IMR-90 (cell line): ENCODE results near the gene DLX6. TPM values are rescaled to one million over a fixed set of nuclear protein-coding genes. Genes with fewer than 3 reads are reported as not detected.

Experiments
- ATAC-seq: fragments of 200-7000 bp; cut with Tn5 transposase; 2 replicates; pipeline ENCODE4 v1.9.1; 2020; ENCODE audit warnings: low read depth, mild to moderate bottlenecking, moderate library complexity
- BruUV-seq: library from RNA; stranded (reverse); fragments of 400-500 nt; replicated peaks from 2 replicates; lab custom pipeline; 2021; lab: Mats Ljungman, UMichigan
- CTCF ChIA-PET: fragments of 300-600 bp; formaldehyde crosslinking; extraction: SDS; loops from one replicate; lab custom pipeline; 2021; ENCODE audit warnings: antibody characterized with exemption; lab: Yijun Ruan, JAX
- POLR2A ChIA-PET: fragments of 300-600 bp; sonication (Branson Sonifier 250); formaldehyde crosslinking; loops from one replicate; lab custom pipeline; 2022; ENCODE audit warnings: antibody characterized with exemption; ENCODE audit not compliant: unreplicated experiment; lab: Charles Lee
- DNase-seq: peaks from one replicate; pipeline ENCODE4 v3.0.0; 2013
- H2AFZ ChIP-seq: replicated peaks from 2 replicates; pipeline ENCODE3; 2013; ENCODE audit warnings: low read length, mild to moderate bottlenecking; ENCODE audit not compliant: poor library complexity
- H2AK5ac ChIP-seq: 2 replicates; pipeline ENCODE4 v1.6.1; 2013; ENCODE audit warnings: low read depth, low read length, inconsistent platforms
- H2AK9ac ChIP-seq: replicated peaks from 2 replicates; pipeline ENCODE3; 2013; ENCODE audit warnings: mild to moderate bottlenecking, low read depth, low read length, moderate library complexity; ENCODE audit not compliant: poor library complexity
- H2BK120ac ChIP-seq: 2 replicates; pipeline ENCODE4 v1.6.1; 2013; ENCODE audit warnings: low read depth, low read length, inconsistent platforms
- H2BK15ac ChIP-seq: 3 replicates; pipeline ENCODE4 v1.6.1; 2013; ENCODE audit warnings: low read depth, low read length, inconsistent platforms
- H2BK20ac ChIP-seq: 2 replicates; pipeline ENCODE4 v1.6.1; 2013; ENCODE audit warnings: low read depth, mild to moderate bottlenecking, inconsistent platforms, low read length, moderate library complexity
- H2BK5ac ChIP-seq: 2 replicates; pipeline ENCODE4 v1.6.1; 2013; ENCODE audit warnings: mild to moderate bottlenecking, low read depth, low read length, inconsistent platforms; ENCODE audit not compliant: poor library complexity, severe bottlenecking
- H3K14ac ChIP-seq: replicated peaks from 2 replicates; pipeline ENCODE4 v1.6.1; 2013; ENCODE audit warnings: low read depth, low read length, inconsistent platforms
- H3K18ac ChIP-seq: 2 replicates; pipeline ENCODE4 v1.6.1; 2013; ENCODE audit warnings: low read depth, low read length, control low read depth
- H3K23ac ChIP-seq: 2 replicates; pipeline ENCODE4 v1.6.1; 2013; ENCODE audit warnings: low read depth, low read length, inconsistent platforms
- H3K27ac ChIP-seq: 2 replicates; pipeline ENCODE4 v1.5.1; 2013; ENCODE audit warnings: mild to moderate bottlenecking, control low read depth, low read length; ENCODE audit not compliant: insufficient read depth
- H3K27me3 ChIP-seq: 2 replicates; pipeline ENCODE4 v1.6.1; 2013; ENCODE audit warnings: low read length; ENCODE audit not compliant: control insufficient read depth, insufficient read depth
- H3K36me3 ChIP-seq: 2 replicates; pipeline ENCODE4 v1.6.1; 2013; ENCODE audit warnings: low read length, mixed read lengths; ENCODE audit not compliant: control insufficient read depth, insufficient read depth
- H3K4ac ChIP-seq: 2 replicates; pipeline ENCODE4 v1.6.1; 2013; ENCODE audit warnings: low read depth, low read length, inconsistent platforms
- H3K4me1 ChIP-seq: 2 replicates; pipeline ENCODE4 v1.6.1; 2013; ENCODE audit warnings: low read length, mixed read lengths; ENCODE audit not compliant: control insufficient read depth, insufficient read depth
- H3K4me2 ChIP-seq: 2 replicates; pipeline ENCODE4 v1.6.1; 2013; ENCODE audit warnings: low read depth, mild to moderate bottlenecking, control low read depth, low read length, moderate library complexity
- H3K4me3 ChIP-seq: 2 replicates; pipeline ENCODE4 v1.5.1; 2013; ENCODE audit warnings: low read depth, mild to moderate bottlenecking, control low read depth, low read length, moderate library complexity; ENCODE audit not compliant: insufficient read depth
- H3K56ac ChIP-seq: 2 replicates; pipeline ENCODE4 v1.6.1; 2013; ENCODE audit warnings: low read length, inconsistent platforms; ENCODE audit not compliant: insufficient read depth; ENCODE audit errors: extremely low read depth
- H3K79me1 ChIP-seq, 2 experiments: 2 replicates each; pipeline ENCODE4 v1.6.1; 2013; ENCODE audit warnings: low read length in 2 of 2, inconsistent platforms in 1 of 2, low read depth in 1 of 2
- H3K9ac ChIP-seq: 2 replicates; pipeline ENCODE4 v1.6.1; 2013; ENCODE audit warnings: low read depth, low read length, control low read depth
- H3K9me1 ChIP-seq: 2 replicates; pipeline ENCODE4 v1.6.1; 2013; ENCODE audit warnings: low read length, inconsistent platforms; ENCODE audit not compliant: insufficient read depth
- H3K9me3 ChIP-seq: 2 replicates; pipeline ENCODE4 v1.6.1; 2013; ENCODE audit warnings: low read length; ENCODE audit not compliant: control insufficient read depth, insufficient read depth
- H4K20me1 ChIP-seq: 2 replicates; pipeline ENCODE4 v1.6.1; 2013; ENCODE audit warnings: low read length, inconsistent platforms; ENCODE audit not compliant: insufficient read depth
- H4K5ac ChIP-seq: 2 replicates; pipeline ENCODE4 v1.6.1; 2013; ENCODE audit warnings: mild to moderate bottlenecking, low read depth, low read length, control low read depth
- H4K8ac ChIP-seq, 2 experiments: 2 replicates each; pipeline ENCODE4 v1.6.1; 2013; ENCODE audit warnings: low read depth in 2 of 2, low read length in 2 of 2, control low read depth in 1 of 2, inconsistent platforms in 1 of 2
- H4K91ac ChIP-seq: 2 replicates; pipeline ENCODE4 v1.6.1; 2013; ENCODE audit warnings: low read depth, low read length, inconsistent platforms; ENCODE audit not compliant: insufficient read depth
- BHLHE40 ChIP-seq: fragments of 150-350 bp; IDR thresholded peaks from 2 replicates; pipeline ENCODE4 v1.6.1; 2016; ENCODE audit warnings: mild to moderate bottlenecking, low read depth, low read length
- CEBPB ChIP-seq: IDR thresholded peaks from 2 replicates; pipeline ENCODE4 v1.6.1; 2012; ENCODE audit warnings: low read depth, low read length, improper control_type of control experiment
- CHD1 ChIP-seq: IDR thresholded peaks from 2 replicates; pipeline ENCODE4 v1.6.1; 2012; ENCODE audit warnings: low read depth, low read length, improper control_type of control experiment
- CTCF ChIP-seq: conservative IDR thresholded peaks from 2 replicates; pipeline ENCODE4 v1.5.1; 2012; ENCODE audit warnings: mild to moderate bottlenecking, low read depth, low read length, improper control_type of control experiment
- FOS ChIP-seq: fragments of 150-350 bp; IDR thresholded peaks from 2 replicates; pipeline ENCODE4 v1.6.1; 2016; ENCODE audit warnings: low read depth, low read length
- MAFK ChIP-seq: IDR thresholded peaks from 2 replicates; pipeline ENCODE4 v1.6.1; 2012; ENCODE audit warnings: low read depth, low read length, improper control_type of control experiment
- MXI1 ChIP-seq: IDR thresholded peaks from 2 replicates; pipeline ENCODE4 v1.6.1; 2012; ENCODE audit warnings: low read depth, mild to moderate bottlenecking, low read length, moderate library complexity, borderline replicate concordance
- POLR2A ChIP-seq: IDR thresholded peaks from 2 replicates; pipeline ENCODE4 v1.6.1; 2012; ENCODE audit warnings: mild to moderate bottlenecking, low read depth, low read length
- RAD21 ChIP-seq: IDR thresholded peaks from 2 replicates; pipeline ENCODE4 v1.6.1; 2012; ENCODE audit warnings: low read length, improper control_type of control experiment
- SMC3 ChIP-seq: fragments of 150-350 bp; IDR thresholded peaks from 2 replicates; pipeline ENCODE4 v1.6.1; 2016; ENCODE audit warnings: low read depth, mild to moderate bottlenecking, antibody characterized with exemption, low read length, moderate library complexity
- USF2 ChIP-seq: fragments of 150-350 bp; IDR thresholded peaks from 2 replicates; pipeline ENCODE4 v1.6.1; 2017; ENCODE audit warnings: mild to moderate bottlenecking, antibody characterized with exemption, low read length, low read depth
- WGBS, 2 experiments: methylation state at CpG; one replicate each; pipeline versions ENCODE4 v1.1.5 to v1.1.7; 2013; ENCODE audit warnings: missing lambda C conversion rate in 2 of 2; ENCODE audit not compliant: insufficient read length in 1 of 2; ENCODE audit errors: extremely low coverage in 2 of 2; 5-methylcytosine and 5-hydroxymethylcytosine counted together
- dilution Hi-C: fragments of 300-500 bp; cut with HindIII; formaldehyde crosslinking; loops from one replicate; pipeline ENCODE4 v1.14.3; 2018; ENCODE audit warnings: low sequenced_read_pairs; ENCODE audit not compliant: unreplicated experiment
- in situ Hi-C: fragments of 300-500 bp; cut with MboI; formaldehyde crosslinking; loops from 3 replicates; pipeline ENCODE4 v1.14.3; 2019; ENCODE audit warnings: low sequenced_read_pairs, inconsistent platforms, mixed read lengths
- intact Hi-C: fragments of 100-400 bp; cut with micrococcal nuclease; formaldehyde crosslinking; loops from 2 replicates; pipeline ENCODE4 v1.10.0; 2022
- polyA plus RNA-seq, 3 experiments: library from polyadenylated mRNA; depleted of rRNA; stranded (reverse); fragments of >200 nt; gene quantifications; 2 replicates each; pipeline ENCODE4 v1.2.3, GENCODE V29; 2012; ENCODE audit warnings: low replicate concordance in 1 of 3
- total RNA-seq: library from RNA; depleted of rRNA; stranded (reverse); fragments of >200 nt; gene quantifications from 2 replicates; pipeline ENCODE4 v1.2.3, GENCODE V29; 2012

DLX6 gene
- total and polyA plus RNA-seq, 2 of the 4 experiments (the other 2 are of a cell fraction), result not detected

- Histone ChIP-seq H3K27ac (no peak overlapping the region), H2BK20ac (no peak overlapping the region), H2BK15ac (no peak overlapping the region), H3K9me1 (no peaks in the 10 kb centered on the region), H3K23ac (no peak overlapping the region), H2AK5ac (no peak overlapping the region), H3K4me2 (no peak overlapping the region), H3K9ac (no peak overlapping the region), H3K18ac (no peak overlapping the region), H2AK9ac (no peak overlapping the region), H3K14ac (no peak overlapping the region), H3K79me1 (no peaks in the 10 kb centered on the region), H3K9me3 (no peaks in the 10 kb centered on the region), H3K4me3 (no peak overlapping the region), H3K27me3 (peaks cover 10% of the 10 kb centered on the region), H4K8ac (no peak overlapping the region), H3K36me3 (no peaks in the 10 kb centered on the region), H3K56ac (no peak overlapping the region), H3K4ac (no peak overlapping the region), H2AFZ (no peak overlapping the region), H4K20me1 (no peaks in the 10 kb centered on the region), H3K4me1 (no peaks in the 10 kb centered on the region), H4K5ac (no peak overlapping the region), H2BK120ac (no peak overlapping the region), H4K91ac (no peak overlapping the region), H2BK5ac (no peak overlapping the region)
- CTCF ChIA-PET, result no interaction called here
- no CpG with 5 or more reads among the region's 1 CpG for WGBS, 2 experiments
- no peak for ATAC-seq
- intact Hi-C loops (no loop called here), in situ Hi-C loops (no loop called here), dilution Hi-C loops (no loop called here)
- BruUV-seq, result no TSS peak
- POLR2A ChIA-PET, result no interaction called here
- no peak for TF ChIP-seq RAD21
- no peak for TF ChIP-seq CTCF
- no peak for TF ChIP-seq FOS
- TF ChIP-seq CHD1, result no peak
- no peak for TF ChIP-seq SMC3
- no peak for TF ChIP-seq MXI1
- TF ChIP-seq USF2, result no peak
- TF ChIP-seq CEBPB, result no peak
- no peak for TF ChIP-seq MAFK
- TF ChIP-seq BHLHE40, result no peak
- TF ChIP-seq POLR2A, result no peak
- no peak for DNase-seq
Observed at GRCh38 chr7:96985992-96986391, 19.4 kb upstream of the DLX6 start.
